ENCODE data around the gene CCDC200. TPM values are rescaled to one million over a fixed set of nuclear protein-coding genes. Genes with fewer than 3 reads are reported as not detected.
"Not testable (repeated sequence)": the region's sequence is repeated elsewhere in the genome, so short reads cannot be mapped to it uniquely, and the experiment has no call there.

Gene CCDC200
- total RNA-seq, 5 donors from 2014 or later (not counting 1 experiment from before 2014, with no cell fraction given): not detected

- H3K4me1 Mint-ChIP-seq; H3K27ac ChIP-seq (ENCODE audit: low read length); H3K4me3 ChIP-seq (ENCODE audit: control insufficient read depth in 1 of 2, extremely low read depth in 1 of 2, low read length in 1 of 2); H3K4me3 Mint-ChIP-seq; POLR2A ChIA-PET; DNase-seq; H3K36me3 ChIP-seq (ENCODE audit: control insufficient read depth in 2 of 2, extremely low read depth in 1 of 2, insufficient read depth in 1 of 2, low read length in 1 of 2); H3K27me3 Mint-ChIP-seq; H3K9me3 ChIP-seq; H3K4me1 ChIP-seq (ENCODE audit: control insufficient read depth in 1 of 2, extremely low read depth in 1 of 2, insufficient read depth in 2 of 2, low read length in 2 of 2); H3K9me3 Mint-ChIP-seq; H3K27me3 ChIP-seq (replicated peaks in 1 of 2; ENCODE audit: control insufficient read depth in 2 of 2, extremely low read depth in 1 of 2, insufficient read depth in 2 of 2, low read length in 1 of 2); CTCF ChIA-PET; H3K27ac Mint-ChIP-seq; H3K36me3 Mint-ChIP-seq: not testable (repeated sequence)
- ATAC-seq (replicated peaks in 1 of 4): peak in 1 of 4 experiments; percentile 36
- no CpG with 5 or more reads among the region's 26 CpGs for WGBS (ENCODE audit: insufficient coverage)
These were observed 11.2 kb upstream of the CCDC200 start for GRCh38 chr17:43239597-43239996.

GRCh38 chr17:43233877-43234276 lies 5.5 kb upstream of the CCDC200 start, which contains the start of gene RNU2-1:
Gene RNU2-1, minus strand, starts transcription at chr17:43233977.
- H3K4me3 Mint-ChIP-seq; H3K9me3 ChIP-seq; POLR2A ChIA-PET; H3K4me1 ChIP-seq (ENCODE audit: control insufficient read depth in 1 of 2, extremely low read depth in 1 of 2, insufficient read depth in 2 of 2, low read length in 2 of 2); H3K4me3 ChIP-seq (ENCODE audit: control insufficient read depth in 1 of 2, extremely low read depth in 1 of 2, low read length in 1 of 2); H3K36me3 Mint-ChIP-seq; H3K27me3 Mint-ChIP-seq; H3K36me3 ChIP-seq (ENCODE audit: control insufficient read depth in 2 of 2, extremely low read depth in 1 of 2, insufficient read depth in 1 of 2, low read length in 1 of 2); H3K4me1 Mint-ChIP-seq; H3K9me3 Mint-ChIP-seq; DNase-seq; ATAC-seq (replicated peaks in 1 of 4); H3K27ac Mint-ChIP-seq; CTCF ChIA-PET; H3K27me3 ChIP-seq (replicated peaks in 1 of 2; ENCODE audit: control insufficient read depth in 2 of 2, extremely low read depth in 1 of 2, insufficient read depth in 2 of 2, low read length in 1 of 2); H3K27ac ChIP-seq (ENCODE audit: low read length): not testable (repeated sequence)
- no CpG with 5 or more reads among the region's 31 CpGs for WGBS (ENCODE audit: insufficient coverage)

GRCh38 chr17:43233263-43233662 lies 4.8 kb upstream of the CCDC200 start:
- H3K4me3 Mint-ChIP-seq; H3K27me3 Mint-ChIP-seq; POLR2A ChIA-PET; DNase-seq; H3K27ac Mint-ChIP-seq; H3K9me3 Mint-ChIP-seq; H3K9me3 ChIP-seq; H3K4me1 Mint-ChIP-seq; H3K4me3 ChIP-seq (ENCODE audit: control insufficient read depth in 1 of 2, extremely low read depth in 1 of 2, low read length in 1 of 2); H3K36me3 Mint-ChIP-seq; CTCF ChIA-PET; H3K4me1 ChIP-seq (ENCODE audit: control insufficient read depth in 1 of 2, extremely low read depth in 1 of 2, insufficient read depth in 2 of 2, low read length in 2 of 2); H3K27me3 ChIP-seq (replicated peaks in 1 of 2; ENCODE audit: control insufficient read depth in 2 of 2, extremely low read depth in 1 of 2, insufficient read depth in 2 of 2, low read length in 1 of 2); ATAC-seq (replicated peaks in 1 of 4); H3K36me3 ChIP-seq (ENCODE audit: control insufficient read depth in 2 of 2, extremely low read depth in 1 of 2, insufficient read depth in 1 of 2, low read length in 1 of 2); H3K27ac ChIP-seq (ENCODE audit: low read length): not testable (repeated sequence)
- WGBS (ENCODE audit: insufficient coverage): no CpG with 5 or more reads among the region's 15 CpGs

- H3K9me3 Mint-ChIP-seq; H3K4me3 ChIP-seq (ENCODE audit: control insufficient read depth in 1 of 2, extremely low read depth in 1 of 2, low read length in 1 of 2); H3K36me3 Mint-ChIP-seq; H3K27ac Mint-ChIP-seq; H3K9me3 ChIP-seq; POLR2A ChIA-PET; H3K36me3 ChIP-seq (ENCODE audit: control insufficient read depth in 2 of 2, extremely low read depth in 1 of 2, insufficient read depth in 1 of 2, low read length in 1 of 2); ATAC-seq (replicated peaks in 1 of 4); H3K27me3 ChIP-seq (replicated peaks in 1 of 2; ENCODE audit: control insufficient read depth in 2 of 2, extremely low read depth in 1 of 2, insufficient read depth in 2 of 2, low read length in 1 of 2); H3K4me1 ChIP-seq (ENCODE audit: control insufficient read depth in 1 of 2, extremely low read depth in 1 of 2, insufficient read depth in 2 of 2, low read length in 2 of 2); H3K27ac ChIP-seq (ENCODE audit: low read length); CTCF ChIA-PET; H3K27me3 Mint-ChIP-seq; H3K4me1 Mint-ChIP-seq: not testable (repeated sequence)
- peak overlapping the region in 2 of 3 donors; percentile 42 to 60 for H3K4me3 Mint-ChIP-seq
- peak in 13 of 35 experiments; percentile 9 to 44 (median 20) for DNase-seq
- 93% methylated on average over 11 of the region's 24 CpGs for WGBS (ENCODE audit: insufficient coverage)
These were observed 3.7 kb upstream of the CCDC200 start for GRCh38 chr17:43232021-43232699.

GRCh38 chr17:43231205-43232020 lies 3.0 kb upstream of the CCDC200 start:
- H3K27me3 ChIP-seq (replicated peaks in 1 of 2; ENCODE audit: control insufficient read depth in 2 of 2, extremely low read depth in 1 of 2, insufficient read depth in 2 of 2, low read length in 1 of 2); H3K36me3 ChIP-seq (ENCODE audit: control insufficient read depth in 2 of 2, extremely low read depth in 1 of 2, insufficient read depth in 1 of 2, low read length in 1 of 2); H3K27ac ChIP-seq (ENCODE audit: low read length); H3K4me3 ChIP-seq (ENCODE audit: control insufficient read depth in 1 of 2, extremely low read depth in 1 of 2, low read length in 1 of 2); H3K9me3 Mint-ChIP-seq; H3K27ac Mint-ChIP-seq; DNase-seq; H3K36me3 Mint-ChIP-seq; H3K9me3 ChIP-seq; CTCF ChIA-PET; ATAC-seq (replicated peaks in 1 of 4); POLR2A ChIA-PET; H3K4me1 Mint-ChIP-seq; H3K27me3 Mint-ChIP-seq; H3K4me1 ChIP-seq (ENCODE audit: control insufficient read depth in 1 of 2, extremely low read depth in 1 of 2, insufficient read depth in 2 of 2, low read length in 2 of 2): not testable (repeated sequence)
- WGBS (ENCODE audit: insufficient coverage): no CpG with 5 or more reads among the region's 40 CpGs
- peak overlapping the region in 1 of 3 donors; percentile 42 for H3K4me3 Mint-ChIP-seq

- ATAC-seq (replicated peaks in 1 of 4) (no peak), DNase-seq (no peak)
- peaks cover 0 to 3% (median 0%) of the 10 kb centered on the region in 3 donors for H3K4me1 Mint-ChIP-seq
- H3K9me3 ChIP-seq: no peaks in the 10 kb centered on the region
- H3K4me3 Mint-ChIP-seq: no peak overlapping the region
- peaks cover 0 to 4% of the 10 kb centered on the region in 2 experiments for H3K4me1 ChIP-seq (ENCODE audit: control insufficient read depth in 1 of 2, extremely low read depth in 1 of 2, insufficient read depth in 2 of 2, low read length in 2 of 2)
- H3K36me3 Mint-ChIP-seq: peaks cover 8% of the 10 kb centered on the region
- no peaks in the 10 kb centered on the region for H3K27me3 Mint-ChIP-seq
- H3K36me3 ChIP-seq (ENCODE audit: control insufficient read depth in 2 of 2, extremely low read depth in 1 of 2, insufficient read depth in 1 of 2, low read length in 1 of 2): peaks cover 3 to 6% of the 10 kb centered on the region in 2 donors
- no peak overlapping the region for H3K27ac ChIP-seq (ENCODE audit: low read length)
- H3K27ac Mint-ChIP-seq: no peak overlapping the region
- ChIA-PET POLR2A (no interaction called here), CTCF (interaction anchor here in 1 of 2 donors (0.6 kb wide), 1 partner anchor 26 kb away, joined by 3 read pairs; no protein-coding TSS in a partner anchor)
- no peaks in the 10 kb centered on the region for H3K9me3 Mint-ChIP-seq
- no peaks in the 10 kb centered on the region for H3K27me3 ChIP-seq (replicated peaks in 1 of 2; ENCODE audit: control insufficient read depth in 2 of 2, extremely low read depth in 1 of 2, insufficient read depth in 2 of 2, low read length in 1 of 2)
- WGBS (ENCODE audit: insufficient coverage): 94% methylated on average over 3 of the region's 7 CpGs
- no peak overlapping the region for H3K4me3 ChIP-seq (ENCODE audit: control insufficient read depth in 1 of 2, extremely low read depth in 1 of 2, low read length in 1 of 2)
These were observed 2.0 kb downstream of the CCDC200 start for GRCh38 chr17:43226393-43226792.

All from T-cell (primary cell).